Mucosa of rectum (tissue), 2 donors: ENCODE data around the gene PRDM11.

Source experiments
- H3K27ac ChIP-seq, 2 donors: one replicate each; pipeline ENCODE4 v1.7.0; 2013; ENCODE audit warnings: inconsistent platforms in 2 of 2, low read depth in 2 of 2, low read length in 2 of 2
- H3K27me3 ChIP-seq, 2 donors: one replicate each; pipeline ENCODE4 v1.7.0; 2013; ENCODE audit warnings: low read length in 2 of 2; ENCODE audit not compliant: control insufficient read depth in 2 of 2, insufficient read depth in 2 of 2
- H3K36me3 ChIP-seq, 2 donors: one replicate each; pipeline ENCODE4 v1.7.0; 2013; ENCODE audit warnings: low read length in 2 of 2; ENCODE audit not compliant: control insufficient read depth in 2 of 2, insufficient read depth in 2 of 2
- H3K4me1 ChIP-seq, 2 donors: one replicate each; pipeline ENCODE4 v1.7.0; 2013; ENCODE audit warnings: low read length in 2 of 2, mild to moderate bottlenecking in 1 of 2; ENCODE audit not compliant: control insufficient read depth in 2 of 2, insufficient read depth in 2 of 2
- H3K4me3 ChIP-seq, 2 donors: one replicate each; pipeline ENCODE4 v1.7.0; 2013; ENCODE audit warnings: low read length in 2 of 2
- H3K9ac ChIP-seq, 2 donors: one replicate each; pipeline ENCODE4 v1.7.0; 2013; ENCODE audit warnings: low read length in 2 of 2, low read depth in 1 of 2, mild to moderate bottlenecking in 1 of 2
- H3K9me3 ChIP-seq, 2 donors: one replicate each; pipeline ENCODE4 v1.7.0; 2013; ENCODE audit warnings: low read length in 2 of 2; ENCODE audit not compliant: control insufficient read depth in 2 of 2
- donor health status: healthy.
- donor health status: Normal muscosa, but diverticular disease.

Gene PRDM11

GRCh38 chr11:45280449-45280848 is 134.0 kb downstream of the PRDM11 start:
- Histone ChIP-seq H3K27ac (no peak overlapping the region), H3K4me3 (no peak overlapping the region), H3K27me3 (no peaks in the 10 kb centered on the region), H3K9me3 (no peaks in the 10 kb centered on the region), H3K36me3 (no peaks in the 10 kb centered on the region), H3K4me1 (peaks cover 4% of the 10 kb centered on the region in 2 donors), H3K9ac (no peak overlapping the region)

GRCh38 chr11:45282081-45282480 is 135.6 kb downstream of the PRDM11 start:
- H3K36me3 ChIP-seq = no peaks in the 10 kb centered on the region
- no peak overlapping the region for H3K4me3 ChIP-seq
- no peak overlapping the region for H3K9ac ChIP-seq
- H3K27me3 ChIP-seq = peaks cover 0 to 7% of the 10 kb centered on the region in 2 donors
- peaks cover 6 to 13% of the 10 kb centered on the region in 2 donors for H3K4me1 ChIP-seq
- H3K9me3 ChIP-seq = no peaks in the 10 kb centered on the region
- no peak overlapping the region for H3K27ac ChIP-seq
